Smooth muscle cell (in vitro differentiated cells): ENCODE measurements around the gene PRCD. TPM values are rescaled to one million over a fixed set of nuclear protein-coding genes. Genes with fewer than 3 reads are reported as not detected.

Experiments
- DNase-seq: peaks from one replicate; lab custom pipeline; 2025; ENCODE audit not compliant: unreplicated experiment; lab: John Stamatoyannopoulos, UW
- H2AFZ ChIP-seq: fragments of 200-600 bp; sonication (generic); 2 replicates; pipeline ENCODE4 v1.6.0; 2016; ENCODE audit warnings: antibody characterized with exemption, low read depth, mild to moderate bottlenecking
- H3F3A ChIP-seq: fragments of 200-600 bp; sonication (generic); 2 replicates; pipeline ENCODE4 v1.6.0; 2017; ENCODE audit warnings: antibody characterized with exemption, low read depth
- H3K27ac ChIP-seq: fragments of 200-600 bp; sonication (generic); 2 replicates; pipeline ENCODE4 v1.5.1; 2016; ENCODE audit warnings: low read depth, mild to moderate bottlenecking
- H3K27me3 ChIP-seq: fragments of 200-600 bp; sonication (generic); 2 replicates; pipeline ENCODE4 v1.6.1; 2016; ENCODE audit warnings: low read depth, mild to moderate bottlenecking
- H3K36me3 ChIP-seq: fragments of 200-600 bp; sonication (generic); 2 replicates; pipeline ENCODE4 v1.5.1; 2016; ENCODE audit warnings: low read depth
- H3K4me1 ChIP-seq: fragments of 200-600 bp; sonication (generic); 2 replicates; pipeline ENCODE4 v1.5.1; 2016; ENCODE audit warnings: low read depth
- H3K4me2 ChIP-seq: fragments of 200-600 bp; sonication (generic); 2 replicates; pipeline ENCODE4 v1.6.0; 2016; ENCODE audit warnings: mild to moderate bottlenecking
- H3K4me3 ChIP-seq: fragments of 200-600 bp; sonication (generic); 2 replicates; pipeline ENCODE4 v1.5.1; 2016; ENCODE audit warnings: mild to moderate bottlenecking
- H3K79me2 ChIP-seq: fragments of 200-600 bp; sonication (generic); 2 replicates; pipeline ENCODE4 v1.6.0; 2016; ENCODE audit warnings: low read depth, mild to moderate bottlenecking
- H3K9ac ChIP-seq: fragments of 200-600 bp; sonication (generic); 2 replicates; pipeline ENCODE4 v1.6.0; 2016; ENCODE audit warnings: low read depth
- H3K9me3 ChIP-seq: fragments of 200-600 bp; sonication (generic); replicated peaks from 2 replicates; pipeline ENCODE4 v1.5.1; 2016; ENCODE audit warnings: low read depth
- H4K20me1 ChIP-seq: fragments of 200-600 bp; sonication (generic); 2 replicates; pipeline ENCODE4 v1.6.0; 2016; ENCODE audit warnings: low read depth
- WGBS: methylation state at CpG from one replicate; pipeline ENCODE4 v1.1.7; 2016; ENCODE audit warnings: low lambda C conversion rate; 5-methylcytosine and 5-hydroxymethylcytosine counted together
- polyA plus RNA-seq: library from polyadenylated mRNA; unstranded; fragments of >200 nt; fragmentation: Nextera tagmentation; extraction: Ambion mirVana; gene quantifications from 2 replicates; pipeline ENCODE4 v1.2.1, GENCODE V29; 2016
- total RNA-seq: library from RNA; depleted of rRNA; stranded (reverse); fragments of >200 nt; gene quantifications from 2 replicates; pipeline ENCODE4 v1.2.3, GENCODE V29; 2014
- TF ChIP-seq, protein P1 (sequence below): fragments of 200-600 bp; sonication (generic); IDR thresholded peaks from 2 replicates; pipeline ENCODE4 v1.5.1; 2017; ENCODE audit warnings: borderline replicate concordance, mild to moderate bottlenecking, antibody characterized with exemption; ENCODE audit not compliant: insufficient read depth, poor library complexity, severe bottlenecking

The PRCD gene
- total RNA-seq (0.31 and 1.4 TPM in 2 replicates), polyA plus RNA-seq (5.0 and 5.8 TPM in 2 replicates)

DNA sequence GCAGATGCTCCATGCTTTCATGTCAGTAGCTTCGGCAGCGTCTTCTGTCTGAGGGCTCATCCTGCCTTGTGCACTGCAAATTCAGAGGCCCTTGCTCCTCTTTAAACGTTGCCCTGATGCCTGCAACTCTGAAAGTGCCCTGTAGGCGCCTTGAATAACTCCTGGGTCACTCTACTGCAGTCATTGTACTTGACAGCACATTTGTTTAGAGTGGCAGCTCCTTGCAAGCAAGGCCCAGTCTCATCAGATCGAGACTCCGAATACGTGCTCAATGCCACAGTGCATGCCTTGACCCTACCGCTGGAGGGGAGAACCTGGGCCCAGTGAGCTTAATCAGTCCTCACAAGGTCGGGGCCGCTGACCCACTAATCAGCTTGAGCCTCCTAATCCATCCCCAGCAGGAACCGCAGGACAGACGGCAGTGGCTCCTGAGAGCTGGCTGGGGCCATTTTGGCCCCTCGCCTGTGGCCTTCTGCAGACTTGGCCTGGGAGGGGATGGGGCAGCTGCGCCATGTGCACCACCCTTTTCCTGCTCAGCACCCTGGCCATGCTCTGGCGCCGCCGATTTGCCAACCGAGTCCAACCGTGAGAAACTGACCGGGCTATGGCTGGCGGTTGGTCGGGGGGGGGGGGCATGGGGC is at the start of gene PRCD:
PRCD (plus strand) TSS at position 414 of the 641 bp plus-strand sequence; CDS start at position 512, 98 bp downstream.
- DNase-seq, result no peak
- H3K27me3 ChIP-seq, result no peaks in the 10 kb centered on the region
- H3F3A ChIP-seq, result peaks cover 6% of the 10 kb centered on the region
- no peak within 1 kb of the TSS for H2AFZ ChIP-seq
- H3K27ac ChIP-seq, result no peak within 1 kb of the TSS
- H3K79me2 ChIP-seq, result no peaks in the 10 kb centered on the region
- H3K4me1 ChIP-seq, result peaks cover 24% of the 10 kb centered on the region
- no peaks in the 10 kb centered on the region for H3K36me3 ChIP-seq
- peak within 1 kb of the TSS; percentile 95 for H3K4me2 ChIP-seq
- H4K20me1 ChIP-seq, result no peaks in the 10 kb centered on the region
- H3K4me3 ChIP-seq, result peak within 1 kb of the TSS; percentile 40
- WGBS, result 81% methylated on average over 22 of the region's 22 CpGs
- no peaks in the 10 kb centered on the region for H3K9me3 ChIP-seq
- TF ChIP-seq, protein P1, sequence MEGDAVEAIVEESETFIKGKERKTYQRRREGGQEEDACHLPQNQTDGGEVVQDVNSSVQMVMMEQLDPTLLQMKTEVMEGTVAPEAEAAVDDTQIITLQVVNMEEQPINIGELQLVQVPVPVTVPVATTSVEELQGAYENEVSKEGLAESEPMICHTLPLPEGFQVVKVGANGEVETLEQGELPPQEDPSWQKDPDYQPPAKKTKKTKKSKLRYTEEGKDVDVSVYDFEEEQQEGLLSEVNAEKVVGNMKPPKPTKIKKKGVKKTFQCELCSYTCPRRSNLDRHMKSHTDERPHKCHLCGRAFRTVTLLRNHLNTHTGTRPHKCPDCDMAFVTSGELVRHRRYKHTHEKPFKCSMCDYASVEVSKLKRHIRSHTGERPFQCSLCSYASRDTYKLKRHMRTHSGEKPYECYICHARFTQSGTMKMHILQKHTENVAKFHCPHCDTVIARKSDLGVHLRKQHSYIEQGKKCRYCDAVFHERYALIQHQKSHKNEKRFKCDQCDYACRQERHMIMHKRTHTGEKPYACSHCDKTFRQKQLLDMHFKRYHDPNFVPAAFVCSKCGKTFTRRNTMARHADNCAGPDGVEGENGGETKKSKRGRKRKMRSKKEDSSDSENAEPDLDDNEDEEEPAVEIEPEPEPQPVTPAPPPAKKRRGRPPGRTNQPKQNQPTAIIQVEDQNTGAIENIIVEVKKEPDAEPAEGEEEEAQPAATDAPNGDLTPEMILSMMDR, result peak; percentile 6
- H3K9ac ChIP-seq, result no peak within 1 kb of the TSS

GRCh38 chr17:76490112-76490710 is 49.6 kb upstream of the PRCD start:
- DNase-seq, result no peak
- H3K27ac ChIP-seq, result no peak overlapping the region
- no peaks in the 10 kb centered on the region for H3F3A ChIP-seq
- TF ChIP-seq, protein P1, result no peak
- 85% methylated on average over 10 of the region's 10 CpGs for WGBS
- no peaks in the 10 kb centered on the region for H3K27me3 ChIP-seq
- H3K79me2 ChIP-seq, result no peaks in the 10 kb centered on the region
- H3K4me2 ChIP-seq, result no peak overlapping the region
- H3K36me3 ChIP-seq, result no peaks in the 10 kb centered on the region
- peaks cover 9% of the 10 kb centered on the region for H3K4me1 ChIP-seq
- no peak overlapping the region for H3K4me3 ChIP-seq
- H3K9me3 ChIP-seq, result no peaks in the 10 kb centered on the region
- no peak overlapping the region for H3K9ac ChIP-seq
- H2AFZ ChIP-seq, result no peak overlapping the region
- peaks cover 20% of the 10 kb centered on the region for H4K20me1 ChIP-seq

- H3K36me3 ChIP-seq, result no peaks in the 10 kb centered on the region
- no peak overlapping the region for H2AFZ ChIP-seq
- no peak overlapping the region for H3K4me2 ChIP-seq
- H3K27ac ChIP-seq, result no peak overlapping the region
- no peaks in the 10 kb centered on the region for H3K79me2 ChIP-seq
- TF ChIP-seq, protein P1, result no peak
- no peaks in the 10 kb centered on the region for H3K9me3 ChIP-seq
- no peaks in the 10 kb centered on the region for H3K27me3 ChIP-seq
- H4K20me1 ChIP-seq, result peaks cover 27% of the 10 kb centered on the region
- no peak overlapping the region for H3K9ac ChIP-seq
- peaks cover 9% of the 10 kb centered on the region for H3K4me1 ChIP-seq
- no peak overlapping the region for H3K4me3 ChIP-seq
- WGBS, result 94% methylated on average over 16 of the region's 17 CpGs
- no peaks in the 10 kb centered on the region for H3F3A ChIP-seq
- no peak for DNase-seq
Observed at GRCh38 chr17:76491271-76492122, 48.3 kb upstream of the PRCD start.
